ENCODE data around the gene ARID3A.
"Not testable (repeated sequence)": the region's sequence is repeated elsewhere in the genome, so short reads cannot be mapped to it uniquely, and the experiment has no call there.

Gene ARID3A

GRCh38 chr19:956766-957440, 31.1 kb downstream of the ARID3A start:
- Histone ChIP-seq H3K4me1 (ENCODE audit: control insufficient read depth, insufficient read depth, low read length) (peaks cover 5% of the 10 kb centered on the region), H3K27me3 (ENCODE audit: control insufficient read depth, insufficient read depth, low read length) (no peaks in the 10 kb centered on the region), H3K36me3 (ENCODE audit: control insufficient read depth, insufficient read depth, low read length) (no peaks in the 10 kb centered on the region; the same call in 1 of the 2 replicates), H3K4me3 (ENCODE audit: low read length) (no peak overlapping the region), H3K27ac (ENCODE audit: low read length) (no peak overlapping the region), H3K9me3 (ENCODE audit: control insufficient read depth, insufficient read depth, low read length) (no peaks in the 10 kb centered on the region)
- no CpG with 5 or more reads among the region's 27 CpGs for WGBS (ENCODE audit: insufficient coverage, insufficient read length)
- DNase-seq (ENCODE audit: low read depth, low spot score) = no peak

- not testable (repeated sequence) for DNase-seq (ENCODE audit: low read depth, low spot score); H3K4me1 ChIP-seq (ENCODE audit: control insufficient read depth, insufficient read depth, low read length); H3K9me3 ChIP-seq (ENCODE audit: control insufficient read depth, insufficient read depth, low read length); H3K27ac ChIP-seq (ENCODE audit: low read length); H3K27me3 ChIP-seq (ENCODE audit: control insufficient read depth, insufficient read depth, low read length); H3K36me3 ChIP-seq (ENCODE audit: control insufficient read depth, insufficient read depth, low read length); H3K4me3 ChIP-seq (ENCODE audit: low read length)
- no CpG with 5 or more reads among the region's 9 CpGs for WGBS (ENCODE audit: insufficient coverage, insufficient read length)
These were observed 31.7 kb downstream of the ARID3A start for GRCh38 chr19:957578-957977.

- Histone ChIP-seq H3K4me1 (ENCODE audit: control insufficient read depth, insufficient read depth, low read length) (peaks cover 3% of the 10 kb centered on the region), H3K9me3 (ENCODE audit: control insufficient read depth, insufficient read depth, low read length) (no peaks in the 10 kb centered on the region), H3K27ac (ENCODE audit: low read length) (no peak overlapping the region), H3K36me3 (ENCODE audit: control insufficient read depth, insufficient read depth, low read length) (peaks cover 6% of the 10 kb centered on the region), H3K27me3 (ENCODE audit: control insufficient read depth, insufficient read depth, low read length) (no peaks in the 10 kb centered on the region), H3K4me3 (ENCODE audit: low read length) (no peak overlapping the region)
- no peak for DNase-seq (ENCODE audit: low read depth, low spot score)
- no CpG with 5 or more reads among the region's 36 CpGs for WGBS (ENCODE audit: insufficient coverage, insufficient read length)
These were observed 33.4 kb downstream of the ARID3A start for GRCh38 chr19:958967-959855.

DNA sequence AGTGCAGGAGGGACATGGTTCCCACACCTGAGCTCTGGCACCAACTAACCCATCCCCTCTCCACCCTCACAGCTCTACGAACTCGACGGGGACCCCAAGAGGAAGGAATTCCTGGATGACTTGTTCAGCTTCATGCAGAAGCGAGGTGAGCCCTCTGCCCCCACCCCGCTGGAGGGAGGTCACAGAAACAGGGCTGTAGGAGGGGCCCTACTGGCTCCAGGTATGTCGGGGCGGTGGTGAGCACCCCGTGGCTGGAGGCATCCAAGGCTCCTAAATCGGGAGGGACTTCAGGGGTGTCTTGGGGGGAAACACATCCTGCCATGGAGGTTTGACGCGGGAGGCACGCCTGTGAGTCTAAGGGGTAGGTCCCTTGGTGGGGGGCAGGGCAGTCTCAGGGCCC, 34.2 kb downstream of the ARID3A start:
- no peak overlapping the region for H3K27ac ChIP-seq (ENCODE audit: low read length)
- no CpG with 5 or more reads among the region's 12 CpGs for WGBS (ENCODE audit: insufficient coverage, insufficient read length)
- no peak for DNase-seq (ENCODE audit: low read depth, low spot score)
- no peak overlapping the region for H3K4me3 ChIP-seq (ENCODE audit: low read length)
- H3K4me1 ChIP-seq (ENCODE audit: control insufficient read depth, insufficient read depth, low read length) = peaks cover 2% of the 10 kb centered on the region; the same call in 1 of the 2 replicates
- no peaks in the 10 kb centered on the region for H3K27me3 ChIP-seq (ENCODE audit: control insufficient read depth, insufficient read depth, low read length)
- H3K9me3 ChIP-seq (ENCODE audit: control insufficient read depth, insufficient read depth, low read length) = no peaks in the 10 kb centered on the region
- peaks cover 14% of the 10 kb centered on the region for H3K36me3 ChIP-seq (ENCODE audit: control insufficient read depth, insufficient read depth, low read length)

- H3K4me1 ChIP-seq (ENCODE audit: control insufficient read depth, insufficient read depth, low read length) = peaks cover under 1% of the 10 kb centered on the region; the same call in 1 of the 2 replicates
- no peak overlapping the region for H3K27ac ChIP-seq (ENCODE audit: low read length)
- no peak for DNase-seq (ENCODE audit: low read depth, low spot score)
- H3K36me3 ChIP-seq (ENCODE audit: control insufficient read depth, insufficient read depth, low read length) = peaks cover 16% of the 10 kb centered on the region
- WGBS (ENCODE audit: insufficient coverage, insufficient read length) = no CpG with 5 or more reads among the region's 8 CpGs
- H3K9me3 ChIP-seq (ENCODE audit: control insufficient read depth, insufficient read depth, low read length) = no peaks in the 10 kb centered on the region
- no peaks in the 10 kb centered on the region for H3K27me3 ChIP-seq (ENCODE audit: control insufficient read depth, insufficient read depth, low read length)
- no peak overlapping the region for H3K4me3 ChIP-seq (ENCODE audit: low read length)
These were observed 34.7 kb downstream of the ARID3A start for GRCh38 chr19:960601-960938.

DNA sequence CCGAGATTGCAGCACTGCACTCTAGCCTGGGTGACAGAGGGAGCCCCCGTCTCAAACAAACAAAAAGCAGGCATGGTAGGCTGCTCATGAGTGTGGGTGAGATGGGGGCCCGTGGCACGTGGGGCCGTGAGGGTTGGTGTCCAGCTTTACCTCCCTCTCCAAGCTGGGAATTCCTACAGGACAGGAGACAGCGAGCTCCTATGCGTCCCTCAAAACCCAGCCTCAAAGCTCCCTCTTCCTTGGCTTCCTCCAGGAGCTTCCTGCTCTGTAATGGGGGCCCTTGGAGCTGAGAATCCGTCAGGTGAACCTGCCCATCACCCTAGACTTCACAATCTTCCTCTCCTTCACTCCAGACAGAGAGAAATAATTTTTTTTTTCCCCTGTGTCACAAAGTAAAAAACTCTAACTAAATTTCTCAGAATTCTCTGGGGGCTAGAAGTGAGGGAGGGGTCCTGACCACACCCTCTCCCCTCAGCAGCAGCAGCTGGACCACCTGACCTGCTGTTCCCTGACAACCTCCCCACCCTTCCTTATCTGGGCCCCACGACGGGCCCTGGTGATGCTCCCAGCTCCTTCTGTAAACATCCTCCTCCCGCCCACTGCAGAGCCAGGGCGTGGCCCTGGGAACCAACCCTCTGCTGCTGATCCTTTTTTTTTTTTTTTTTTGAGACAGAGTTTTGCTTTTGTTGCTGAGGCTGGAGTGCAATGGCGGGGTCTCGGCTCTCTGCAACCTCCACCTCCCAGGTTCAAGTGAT, 36.2 kb downstream of the ARID3A start:
- WGBS (ENCODE audit: insufficient coverage, insufficient read length) = no CpG with 5 or more reads among the region's 14 CpGs

DNA sequence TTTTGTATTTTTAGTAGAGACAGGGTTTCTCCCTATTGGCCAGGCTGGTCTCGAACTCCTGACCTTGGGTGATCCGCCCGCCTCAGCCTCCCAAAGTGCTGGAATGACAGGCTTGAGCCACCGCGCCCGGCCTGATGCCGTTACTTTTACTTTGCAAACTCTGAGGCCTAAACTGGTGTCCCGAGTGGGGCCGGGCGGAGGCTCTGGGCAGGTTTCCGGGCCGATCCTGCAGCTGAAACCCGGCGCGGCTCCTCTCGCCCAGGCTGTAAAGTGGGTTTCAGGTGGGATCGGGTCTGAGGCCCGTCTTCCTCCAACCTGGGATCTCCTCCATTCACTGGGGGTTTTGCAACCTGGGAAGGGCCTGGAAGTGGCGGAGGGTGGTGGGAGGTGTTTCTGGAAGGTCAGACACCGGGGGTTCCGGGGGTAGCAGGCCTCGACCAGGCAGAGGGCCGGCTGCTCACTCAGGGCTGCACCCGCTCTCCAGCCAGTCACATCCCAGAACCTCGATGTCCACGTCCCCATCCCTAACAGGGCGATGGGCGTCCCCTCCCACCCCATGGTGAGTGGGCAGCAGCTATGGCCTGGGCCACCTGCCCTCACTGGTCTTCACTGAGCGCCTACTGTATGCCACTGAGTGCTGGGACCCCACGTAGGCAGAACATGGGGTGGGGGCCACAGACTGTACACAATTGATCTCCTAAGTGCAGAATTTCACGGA, 37.0 kb downstream of the ARID3A start:
- peaks cover 20% of the 10 kb centered on the region for H3K36me3 ChIP-seq (ENCODE audit: control insufficient read depth, insufficient read depth, low read length)
- H3K27me3 ChIP-seq (ENCODE audit: control insufficient read depth, insufficient read depth, low read length) = no peaks in the 10 kb centered on the region
- H3K9me3 ChIP-seq (ENCODE audit: control insufficient read depth, insufficient read depth, low read length) = no peaks in the 10 kb centered on the region
- no peaks in the 10 kb centered on the region; the same call in 1 of the 2 replicates for H3K4me1 ChIP-seq (ENCODE audit: control insufficient read depth, insufficient read depth, low read length)
- H3K4me3 ChIP-seq (ENCODE audit: low read length) = no peak overlapping the region
- no peak overlapping the region for H3K27ac ChIP-seq (ENCODE audit: low read length)
- no CpG with 5 or more reads among the region's 31 CpGs for WGBS (ENCODE audit: insufficient coverage, insufficient read length)
- DNase-seq (ENCODE audit: low read depth, low spot score) = no peak

More for the DNA sequence above, 36.2 kb downstream of the ARID3A start:
- Histone ChIP-seq H3K9me3 (ENCODE audit: control insufficient read depth, insufficient read depth, low read length) (no peaks in the 10 kb centered on the region), H3K36me3 (ENCODE audit: control insufficient read depth, insufficient read depth, low read length) (peaks cover 20% of the 10 kb centered on the region), H3K4me3 (ENCODE audit: low read length) (no peak overlapping the region), H3K27me3 (ENCODE audit: control insufficient read depth, insufficient read depth, low read length) (no peaks in the 10 kb centered on the region), H3K27ac (ENCODE audit: low read length) (no peak overlapping the region), H3K4me1 (ENCODE audit: control insufficient read depth, insufficient read depth, low read length) (no peaks in the 10 kb centered on the region; the same call in 1 of the 2 replicates)
- no peak for DNase-seq (ENCODE audit: low read depth, low spot score)

DNA sequence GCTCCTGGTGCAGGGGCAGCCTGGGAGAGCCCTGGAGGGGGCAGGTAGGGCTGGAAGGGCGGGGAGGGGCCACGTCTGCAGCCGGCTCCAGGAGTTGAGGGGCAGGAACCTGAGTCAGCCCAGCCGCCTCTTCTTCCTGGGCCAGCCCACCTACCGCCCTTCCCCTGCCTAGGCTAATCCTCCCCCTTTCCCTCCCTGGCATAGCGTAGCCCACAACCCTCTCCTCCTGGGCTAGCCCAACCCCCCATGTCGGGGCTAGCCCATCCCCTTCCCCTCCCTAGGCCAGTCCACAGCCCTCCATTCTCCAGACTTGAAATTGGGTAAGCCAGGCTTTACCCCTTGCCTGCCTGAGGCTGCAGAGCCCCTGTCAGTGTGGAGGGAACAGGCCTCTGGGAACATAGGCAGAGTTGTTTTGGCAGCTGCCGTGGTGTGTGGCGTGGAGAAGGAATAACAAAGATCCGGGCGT, 37.7 kb downstream of the ARID3A start:
- no peaks in the 10 kb centered on the region; the same call in 1 of the 2 replicates for H3K4me1 ChIP-seq (ENCODE audit: control insufficient read depth, insufficient read depth, low read length)
- no peak for DNase-seq (ENCODE audit: low read depth, low spot score)
- H3K27ac ChIP-seq (ENCODE audit: low read length) = no peak overlapping the region
- no peaks in the 10 kb centered on the region for H3K27me3 ChIP-seq (ENCODE audit: control insufficient read depth, insufficient read depth, low read length)
- no peak overlapping the region for H3K4me3 ChIP-seq (ENCODE audit: low read length)
- H3K9me3 ChIP-seq (ENCODE audit: control insufficient read depth, insufficient read depth, low read length) = no peaks in the 10 kb centered on the region
- no CpG with 5 or more reads among the region's 11 CpGs for WGBS (ENCODE audit: insufficient coverage, insufficient read length)
- H3K36me3 ChIP-seq (ENCODE audit: control insufficient read depth, insufficient read depth, low read length) = peaks cover 23% of the 10 kb centered on the region

GRCh38 chr19:964116-964520, 38.3 kb downstream of the ARID3A start:
- Histone ChIP-seq H3K4me1 (ENCODE audit: control insufficient read depth, insufficient read depth, low read length) (no peaks in the 10 kb centered on the region; the same call in 1 of the 2 replicates), H3K27me3 (ENCODE audit: control insufficient read depth, insufficient read depth, low read length) (no peaks in the 10 kb centered on the region), H3K27ac (ENCODE audit: low read length) (no peak overlapping the region), H3K36me3 (ENCODE audit: control insufficient read depth, insufficient read depth, low read length) (peaks cover 27% of the 10 kb centered on the region), H3K4me3 (ENCODE audit: low read length) (no peak overlapping the region), H3K9me3 (ENCODE audit: control insufficient read depth, insufficient read depth, low read length) (no peaks in the 10 kb centered on the region)
- WGBS (ENCODE audit: insufficient coverage, insufficient read length) = no CpG with 5 or more reads among the region's 16 CpGs
- no peak for DNase-seq (ENCODE audit: low read depth, low spot score)

Measured in iPS DF 6.9 (cell line).